ENCODE measurements around the gene LGALS12.

Gene LGALS12

DNA sequence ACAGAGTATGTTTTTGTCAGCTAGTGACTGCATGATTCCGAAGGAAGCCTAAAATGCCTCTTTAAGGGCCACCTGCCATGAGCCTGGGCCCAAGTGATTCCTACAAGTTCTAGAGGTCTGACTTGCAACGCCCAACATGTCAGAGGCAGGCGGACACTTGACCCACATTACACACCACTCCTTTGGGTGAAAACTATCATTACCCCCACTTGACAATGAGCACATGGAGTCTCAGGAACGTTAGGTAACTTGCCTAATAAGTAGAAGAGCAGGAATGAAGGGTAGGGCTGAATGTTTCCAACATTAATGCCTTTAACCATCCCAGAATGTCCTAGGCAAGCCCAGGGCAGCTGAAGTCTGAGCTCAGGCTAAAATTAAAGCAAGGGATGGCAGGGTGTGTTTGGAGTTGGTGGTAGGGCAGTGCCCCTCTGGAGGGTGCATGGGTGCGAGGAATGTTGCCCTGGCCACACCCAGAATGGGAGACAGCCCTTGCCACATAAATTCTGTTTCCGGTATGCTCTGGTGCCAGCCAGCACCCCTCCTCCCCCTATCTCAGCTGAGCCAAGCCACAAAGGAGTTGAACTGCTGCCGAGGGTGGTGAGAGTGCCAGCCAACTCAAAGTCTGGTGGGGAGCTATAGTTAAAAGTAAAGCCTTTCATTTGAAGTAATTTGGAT, 54.8 kb downstream of the LGALS12 start:
- no peak for DNase-seq (ENCODE audit: low read depth in 2 of 2, low spot score in 1 of 2)

GRCh38 chr11:63563201-63564055, 57.5 kb downstream of the LGALS12 start, which contains the start of gene PLAAT2:
PLAAT2 (minus strand) TSS chr11:63563379; CDS start chr11:63563324, 55 bp downstream.
- DNase-seq (ENCODE audit: low read depth in 2 of 2, low spot score in 1 of 2) = no peak

- DNase-seq (ENCODE audit: low read depth in 2 of 2, low spot score in 1 of 2) = no peak
Measured at GRCh38 chr11:63564056-63564774, 58.3 kb downstream of the LGALS12 start.

GRCh38 chr11:63564784-63565350, 59.0 kb downstream of the LGALS12 start:
- DNase-seq (ENCODE audit: low read depth in 2 of 2, low spot score in 1 of 2) = no peak

Measured in stimulated activated CD8-positive, alpha-beta memory T cell treated with anti-CD3 and anti-CD28 coated beads, Interleukin-4, amount 100 ng/mL, for 4 hours (primary cell).